ENCODE measurements around the gene RIBC2. TPM values are rescaled to one million over a fixed set of nuclear protein-coding genes. Genes with fewer than 3 reads are reported as not detected.
"Not testable (repeated sequence)": the region's sequence is repeated elsewhere in the genome, so short reads cannot be mapped to it uniquely, and the experiment has no call there.

Gene RIBC2
- total RNA-seq, 3 donors from 2014 or later (not counting 1 experiment from before 2014, with no cell fraction given) = 0.38 to 0.86 TPM; not detected in 1

DNA sequence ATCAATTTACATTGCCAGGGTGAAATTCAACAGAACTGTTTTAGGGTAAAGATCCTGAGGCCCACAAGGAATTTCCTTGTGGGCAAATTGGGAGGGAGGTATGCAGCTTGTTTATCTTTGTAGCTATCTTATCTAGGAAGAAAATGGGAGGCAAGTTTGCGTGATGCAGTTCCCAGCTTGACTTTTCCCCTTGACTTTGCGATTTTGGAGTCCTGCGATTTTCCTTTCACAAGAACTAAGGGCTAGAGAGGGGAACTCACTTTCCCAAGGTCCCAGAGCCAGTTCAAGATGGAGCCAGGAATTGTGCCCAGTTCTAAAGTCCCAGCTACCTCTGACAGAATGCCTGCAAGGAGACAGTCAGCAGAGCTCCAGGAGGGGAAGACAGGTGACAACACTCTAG lies 30.7 kb downstream of the RIBC2 start:
- intact Hi-C loops (cut with micrococcal nuclease) = no loop called here
- Mint-ChIP-seq H3K4me3 (no peak overlapping the region), H3K27ac (no peak overlapping the region), H3K36me3 (no peaks in the 10 kb centered on the region), H3K9me3 (no peaks in the 10 kb centered on the region), H3K27me3 (ENCODE audit: low read depth in 2 of 2) (peaks cover 8 to 12% of the 10 kb centered on the region in 2 donors), H3K4me1 (peaks cover 0 to 8% of the 10 kb centered on the region in 2 donors)
- Histone ChIP-seq H3K27ac (ENCODE audit: low read length) (no peak overlapping the region), H3K9me3 (ENCODE audit: control insufficient read depth, insufficient read depth, low read length) (no peaks in the 10 kb centered on the region), H3K4me1 (ENCODE audit: control insufficient read depth, insufficient read depth, low read length) (no peaks in the 10 kb centered on the region), H3K36me3 (ENCODE audit: control insufficient read depth, insufficient read depth, low read length) (no peaks in the 10 kb centered on the region), H3K27me3 (ENCODE audit: control insufficient read depth, insufficient read depth, low read length) (peaks cover 2% of the 10 kb centered on the region), H3K4me3 (ENCODE audit: low read length) (no peak overlapping the region)
- WGBS (ENCODE audit: insufficient coverage) = 92% methylated on average over 3 of the region's 3 CpGs
- DNase-seq (no peak), ATAC-seq (no peak)
- TF ChIP-seq, protein P1, sequence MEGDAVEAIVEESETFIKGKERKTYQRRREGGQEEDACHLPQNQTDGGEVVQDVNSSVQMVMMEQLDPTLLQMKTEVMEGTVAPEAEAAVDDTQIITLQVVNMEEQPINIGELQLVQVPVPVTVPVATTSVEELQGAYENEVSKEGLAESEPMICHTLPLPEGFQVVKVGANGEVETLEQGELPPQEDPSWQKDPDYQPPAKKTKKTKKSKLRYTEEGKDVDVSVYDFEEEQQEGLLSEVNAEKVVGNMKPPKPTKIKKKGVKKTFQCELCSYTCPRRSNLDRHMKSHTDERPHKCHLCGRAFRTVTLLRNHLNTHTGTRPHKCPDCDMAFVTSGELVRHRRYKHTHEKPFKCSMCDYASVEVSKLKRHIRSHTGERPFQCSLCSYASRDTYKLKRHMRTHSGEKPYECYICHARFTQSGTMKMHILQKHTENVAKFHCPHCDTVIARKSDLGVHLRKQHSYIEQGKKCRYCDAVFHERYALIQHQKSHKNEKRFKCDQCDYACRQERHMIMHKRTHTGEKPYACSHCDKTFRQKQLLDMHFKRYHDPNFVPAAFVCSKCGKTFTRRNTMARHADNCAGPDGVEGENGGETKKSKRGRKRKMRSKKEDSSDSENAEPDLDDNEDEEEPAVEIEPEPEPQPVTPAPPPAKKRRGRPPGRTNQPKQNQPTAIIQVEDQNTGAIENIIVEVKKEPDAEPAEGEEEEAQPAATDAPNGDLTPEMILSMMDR (IDR thresholded peaks at IDR 0.05) = no peak

DNA sequence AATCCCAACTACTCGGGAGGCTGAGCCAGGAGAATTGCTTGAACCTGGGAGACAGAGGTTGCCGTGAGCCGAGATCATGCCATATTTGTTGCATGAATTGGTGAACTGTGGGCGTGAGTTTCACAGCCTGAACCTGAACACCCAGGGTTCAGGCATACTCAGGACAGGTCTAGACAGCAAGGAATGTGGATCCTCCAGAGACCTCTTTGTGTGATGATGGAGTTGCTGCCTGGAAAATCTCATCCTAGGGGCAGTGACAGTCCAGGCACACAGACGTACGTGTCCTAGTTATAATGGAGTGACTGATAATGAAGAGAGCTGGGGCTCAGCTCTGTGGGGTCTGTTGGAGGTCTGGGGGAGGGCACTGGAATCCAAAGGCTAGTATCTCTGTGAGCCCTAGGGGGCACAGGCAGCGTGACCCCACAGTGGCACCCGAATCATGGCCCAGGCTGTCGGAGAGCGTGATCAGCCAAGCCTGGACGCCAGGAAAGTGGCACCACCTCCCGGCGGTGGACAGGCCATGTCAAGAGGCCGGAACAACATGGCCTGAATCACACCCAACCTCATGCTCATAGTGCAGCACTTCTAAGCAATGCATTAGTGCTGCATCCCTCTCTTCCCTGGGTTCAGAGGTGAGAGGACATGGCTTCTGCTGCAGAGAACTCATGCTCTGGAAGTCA lies 31.7 kb downstream of the RIBC2 start:
- Histone ChIP-seq H3K36me3 (ENCODE audit: control insufficient read depth, insufficient read depth, low read length) (no peaks in the 10 kb centered on the region), H3K4me1 (ENCODE audit: control insufficient read depth, insufficient read depth, low read length) (no peaks in the 10 kb centered on the region), H3K27me3 (ENCODE audit: control insufficient read depth, insufficient read depth, low read length) (peaks cover 2% of the 10 kb centered on the region), H3K9me3 (ENCODE audit: control insufficient read depth, insufficient read depth, low read length) (no peaks in the 10 kb centered on the region), H3K27ac (ENCODE audit: low read length) (no peak overlapping the region), H3K4me3 (ENCODE audit: low read length) (no peak overlapping the region)
- no peaks in the 10 kb centered on the region for H3K9me3 Mint-ChIP-seq
- H3K36me3 Mint-ChIP-seq = no peaks in the 10 kb centered on the region
- H3K27ac Mint-ChIP-seq = no peak overlapping the region
- no peak for ATAC-seq
- TF ChIP-seq, protein P1 (IDR thresholded peaks at IDR 0.05) = no peak
- WGBS (ENCODE audit: insufficient coverage) = 92% methylated on average over 14 of the region's 14 CpGs
- no peak overlapping the region for H3K4me3 Mint-ChIP-seq
- H3K27me3 Mint-ChIP-seq (ENCODE audit: low read depth in 2 of 2) = peaks cover 8 to 12% of the 10 kb centered on the region in 2 donors
- intact Hi-C loops (cut with micrococcal nuclease) = no loop called here
- DNase-seq = no peak
- H3K4me1 Mint-ChIP-seq = peaks cover 0 to 8% of the 10 kb centered on the region in 2 donors

DNA sequence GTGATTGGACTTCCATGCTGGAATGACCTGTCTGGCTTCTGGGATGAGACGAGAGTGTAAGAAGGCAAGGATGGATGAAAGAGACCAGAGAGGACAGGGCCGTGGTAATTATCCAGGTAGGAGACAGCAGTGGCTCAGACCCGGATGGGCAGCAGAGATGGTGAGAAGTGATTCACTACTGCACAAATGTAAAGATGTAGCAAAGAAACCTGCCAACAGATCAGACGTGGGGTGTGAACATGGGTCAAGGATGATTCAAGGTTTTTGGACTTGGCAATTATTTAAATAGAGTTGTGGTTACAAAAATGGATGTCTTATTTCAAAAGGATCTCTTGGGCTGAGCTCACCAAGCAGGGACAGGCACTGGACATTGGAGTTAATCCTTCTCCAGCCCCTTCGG lies 32.7 kb downstream of the RIBC2 start:
- no peak overlapping the region for H3K27ac Mint-ChIP-seq
- H3K4me1 Mint-ChIP-seq = peaks cover 0 to 1% of the 10 kb centered on the region in 2 donors
- no peak overlapping the region for H3K4me3 Mint-ChIP-seq
- H3K27me3 Mint-ChIP-seq (ENCODE audit: low read depth in 2 of 2) = peaks cover 1 to 2% of the 10 kb centered on the region in 2 donors
- H3K27me3 ChIP-seq (ENCODE audit: control insufficient read depth, insufficient read depth, low read length) = peaks cover 2% of the 10 kb centered on the region
- H3K4me3 ChIP-seq (ENCODE audit: low read length) = no peak overlapping the region
- no peaks in the 10 kb centered on the region for H3K4me1 ChIP-seq (ENCODE audit: control insufficient read depth, insufficient read depth, low read length)
- DNase-seq = no peak
- no peaks in the 10 kb centered on the region for H3K36me3 Mint-ChIP-seq
- TF ChIP-seq, protein P1 (IDR thresholded peaks at IDR 0.05) = no peak
- no peaks in the 10 kb centered on the region for H3K36me3 ChIP-seq (ENCODE audit: control insufficient read depth, insufficient read depth, low read length)
- no peak for ATAC-seq
- no peaks in the 10 kb centered on the region for H3K9me3 Mint-ChIP-seq
- H3K9me3 ChIP-seq (ENCODE audit: control insufficient read depth, insufficient read depth, low read length) = no peaks in the 10 kb centered on the region
- 88% methylated on average over 5 of the region's 5 CpGs for WGBS (ENCODE audit: insufficient coverage)
- no peak overlapping the region for H3K27ac ChIP-seq (ENCODE audit: low read length)
- intact Hi-C loops (cut with micrococcal nuclease) = no loop called here

DNA sequence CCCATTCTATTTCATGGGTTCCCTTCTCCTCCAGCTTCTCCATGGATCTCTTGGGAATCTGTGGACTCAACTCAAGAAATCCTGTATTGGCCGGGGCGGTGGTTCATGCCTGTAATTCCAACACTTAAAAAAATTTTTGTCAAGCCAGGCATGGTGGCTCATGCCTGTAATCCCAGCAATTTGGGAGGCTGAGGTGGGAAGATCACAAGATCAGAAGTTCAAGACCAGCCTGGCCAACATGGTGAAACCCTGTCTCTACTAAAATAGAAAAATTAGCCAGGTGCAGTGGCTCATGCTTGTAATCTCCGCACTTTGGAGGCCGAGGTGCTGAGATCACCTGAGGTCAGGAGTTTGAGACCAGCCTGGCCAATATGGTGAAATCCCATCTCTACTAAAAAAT lies 34.1 kb downstream of the RIBC2 start:
- WGBS (ENCODE audit: insufficient coverage) = 89% methylated on average over 4 of the region's 4 CpGs
- H3K4me1 Mint-ChIP-seq; H3K4me3 Mint-ChIP-seq; H3K4me1 ChIP-seq (ENCODE audit: control insufficient read depth, insufficient read depth, low read length); H3K27me3 Mint-ChIP-seq (ENCODE audit: low read depth in 2 of 2); H3K27ac Mint-ChIP-seq; H3K36me3 ChIP-seq (ENCODE audit: control insufficient read depth, insufficient read depth, low read length); H3K27me3 ChIP-seq (ENCODE audit: control insufficient read depth, insufficient read depth, low read length); DNase-seq; ATAC-seq; H3K27ac ChIP-seq (ENCODE audit: low read length); H3K9me3 ChIP-seq (ENCODE audit: control insufficient read depth, insufficient read depth, low read length); H3K36me3 Mint-ChIP-seq; intact Hi-C loops (cut with micrococcal nuclease); H3K9me3 Mint-ChIP-seq; H3K4me3 ChIP-seq (ENCODE audit: low read length): not testable (repeated sequence)
